Middle frontal gyrus (tissue), 1 donor: Measurements from ENCODE around the gene SPART.
"Not testable (repeated sequence)": the region's sequence is repeated elsewhere in the genome, so short reads cannot be mapped to it uniquely, and the experiment has no call there.

ENCODE experiments used
- DNase-seq: peaks from one replicate; pipeline ENCODE4 v3.0.0-alpha.2; 2015; ENCODE audit warnings: low spot score; ENCODE audit errors: extremely low spot score

Gene SPART

GRCh38 chr13:36323408-36323807 is 22.8 kb downstream of the SPART start:
- no peak for DNase-seq

GRCh38 chr13:36319793-36320192 is 26.4 kb downstream of the SPART start:
- DNase-seq, result not testable (repeated sequence)

- no peak for DNase-seq
Observed at GRCh38 chr13:36313047-36313969, 32.9 kb downstream of the SPART start.

- DNase-seq, result no peak
Observed at GRCh38 chr13:36310417-36311108, 35.6 kb downstream of the SPART start.

- DNase-seq, result no peak
Observed at GRCh38 chr13:36302289-36302688, 43.9 kb downstream of the SPART start.

- not testable (repeated sequence) for DNase-seq
Observed at GRCh38 chr13:36299469-36299868, 46.7 kb downstream of the SPART start.

GRCh38 chr13:36298535-36299068 is 47.6 kb downstream of the SPART start:
- no peak for DNase-seq

GRCh38 chr13:36297366-36298338 is 48.5 kb downstream of the SPART start, which contains the start of gene CCDC169:
CCDC169 (minus strand) TSS chr13:36297814; CDS start chr13:36297719, 95 bp downstream.
- no peak for DNase-seq

GRCh38 chr13:36294096-36294495 is 52.1 kb downstream of the SPART start:
- no peak for DNase-seq

- no peak for DNase-seq
Observed at GRCh38 chr13:36293497-36293896, 52.7 kb downstream of the SPART start.

- DNase-seq, result no peak
Observed at GRCh38 chr13:36288794-36289391, 57.3 kb downstream of the SPART start.

- DNase-seq, result no peak
Observed at GRCh38 chr13:36286006-36286405, 60.2 kb downstream of the SPART start.

GRCh38 chr13:36282821-36283432 is 63.3 kb downstream of the SPART start:
- peak; percentile 48 for DNase-seq

- peak; percentile 67 for DNase-seq
Observed at GRCh38 chr13:36275190-36276002, 70.8 kb downstream of the SPART start.

- DNase-seq, result no peak
Observed at GRCh38 chr13:36273431-36273830, 72.8 kb downstream of the SPART start.

GRCh38 chr13:36261976-36262375 is 84.2 kb downstream of the SPART start:
- no peak for DNase-seq

- no peak for DNase-seq
Observed at GRCh38 chr13:36261011-36261410, 85.2 kb downstream of the SPART start.

GRCh38 chr13:36259361-36260137 is 86.6 kb downstream of the SPART start:
- DNase-seq, result no peak
